Ishikawa (cell line): ENCODE results near the gene EBP.

ENCODE experiments used
- CEBPB ChIP-seq: IDR thresholded peaks from 2 replicates; pipeline ENCODE4 v1.6.1; 2012
- CREB1 ChIP-seq: IDR thresholded peaks from 2 replicates; pipeline ENCODE4 v1.6.1; 2012; ENCODE audit warnings: low read depth
- EGR1 ChIP-seq: IDR thresholded peaks from 2 replicates; pipeline ENCODE4 v1.6.1; 2012
- EP300 ChIP-seq: IDR thresholded peaks from 2 replicates; pipeline ENCODE4 v1.6.1; 2012; ENCODE audit warnings: borderline replicate concordance
- FOXM1 ChIP-seq: IDR thresholded peaks from 2 replicates; pipeline ENCODE4 v1.6.1; 2012; ENCODE audit warnings: low read depth, borderline replicate concordance
- NFIC ChIP-seq: IDR thresholded peaks from 2 replicates; pipeline ENCODE4 v1.6.1; 2012
- RAD21 ChIP-seq: IDR thresholded peaks from 2 replicates; pipeline ENCODE4 v1.6.1; 2012; ENCODE audit warnings: low read depth
- TAF1 ChIP-seq: IDR thresholded peaks from 2 replicates; pipeline ENCODE4 v1.6.1; 2012; ENCODE audit warnings: low read depth, mild to moderate bottlenecking
- TCF12 ChIP-seq: IDR thresholded peaks from 2 replicates; pipeline ENCODE4 v1.6.1; 2012; ENCODE audit warnings: low read depth
- TEAD4 ChIP-seq: IDR thresholded peaks from 2 replicates; pipeline ENCODE4 v1.6.1; 2012
- YY1 ChIP-seq: IDR thresholded peaks from 2 replicates; pipeline ENCODE4 v1.6.1; 2012; ENCODE audit warnings: low read depth
- ZBTB7A ChIP-seq: IDR thresholded peaks from 2 replicates; pipeline ENCODE4 v1.6.1; 2012; ENCODE audit warnings: low read depth
- TF ChIP-seq, protein P1 (sequence below): IDR thresholded peaks from 2 replicates; pipeline ENCODE4 v1.6.1; 2012
- TF ChIP-seq, protein P2 (sequence below): IDR thresholded peaks from 2 replicates; pipeline ENCODE4 v1.6.1; 2012; ENCODE audit warnings: low read depth, mild to moderate bottlenecking
- TF ChIP-seq, protein P3 (sequence below): IDR thresholded peaks from 2 replicates; pipeline ENCODE4 v1.6.1; 2012

Gene EBP

DNA sequence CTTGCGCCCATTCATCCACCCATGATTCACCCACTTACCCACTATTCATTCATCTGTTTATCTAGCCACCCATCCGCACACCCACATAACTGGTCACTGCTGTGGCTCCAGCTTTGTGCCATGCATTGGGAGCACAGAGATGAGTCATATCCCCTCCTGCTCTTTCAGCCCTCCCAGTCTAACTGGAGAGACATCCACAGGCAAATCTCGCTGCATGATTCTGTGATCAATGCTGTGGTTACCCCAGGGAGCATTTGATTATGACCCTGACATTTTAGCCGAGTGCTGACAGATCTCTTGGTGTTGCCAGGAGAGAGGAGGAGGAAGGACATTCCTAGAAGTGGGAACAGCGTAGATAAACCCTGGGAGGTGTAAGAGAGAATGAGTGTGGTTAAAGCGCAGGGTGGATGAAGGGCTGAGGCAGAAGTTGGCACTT is 23.2 kb upstream of the EBP start:
- no peak for TF ChIP-seq CREB1
- no peak for TF ChIP-seq NFIC
- TF ChIP-seq, protein P1, sequence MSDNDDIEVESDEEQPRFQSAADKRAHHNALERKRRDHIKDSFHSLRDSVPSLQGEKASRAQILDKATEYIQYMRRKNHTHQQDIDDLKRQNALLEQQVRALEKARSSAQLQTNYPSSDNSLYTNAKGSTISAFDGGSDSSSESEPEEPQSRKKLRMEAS = no peak
- TF ChIP-seq CEBPB = no peak
- TF ChIP-seq TEAD4 = no peak
- TF ChIP-seq TAF1 = no peak
- no peak for TF ChIP-seq EP300
- TF ChIP-seq TCF12 = no peak

DNA sequence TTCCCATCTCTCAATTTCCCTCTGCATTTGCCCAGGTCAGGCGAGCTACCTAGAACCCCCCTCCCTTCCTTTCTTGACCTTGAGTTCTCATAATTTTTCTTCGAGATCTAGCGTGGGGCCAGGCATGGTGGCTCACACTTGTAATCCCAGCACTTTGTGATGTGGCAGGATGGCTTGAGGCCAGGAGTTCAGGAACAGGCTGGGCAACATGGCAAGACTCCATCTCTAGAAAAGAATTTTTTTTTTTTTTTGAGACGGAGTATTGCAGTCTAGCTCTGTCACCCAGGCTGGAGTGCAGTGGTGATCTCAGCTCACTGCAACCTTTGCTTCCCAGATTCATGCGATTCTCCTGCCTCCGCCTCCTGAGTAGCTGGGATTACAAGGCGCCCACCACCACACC is 17.3 kb upstream of the EBP start:
- TF ChIP-seq TAF1 (no peak), NFIC (no peak), EGR1 (no peak), YY1 (no peak), CEBPB (no peak), RAD21 (no peak)
- TF ChIP-seq, protein P2, sequence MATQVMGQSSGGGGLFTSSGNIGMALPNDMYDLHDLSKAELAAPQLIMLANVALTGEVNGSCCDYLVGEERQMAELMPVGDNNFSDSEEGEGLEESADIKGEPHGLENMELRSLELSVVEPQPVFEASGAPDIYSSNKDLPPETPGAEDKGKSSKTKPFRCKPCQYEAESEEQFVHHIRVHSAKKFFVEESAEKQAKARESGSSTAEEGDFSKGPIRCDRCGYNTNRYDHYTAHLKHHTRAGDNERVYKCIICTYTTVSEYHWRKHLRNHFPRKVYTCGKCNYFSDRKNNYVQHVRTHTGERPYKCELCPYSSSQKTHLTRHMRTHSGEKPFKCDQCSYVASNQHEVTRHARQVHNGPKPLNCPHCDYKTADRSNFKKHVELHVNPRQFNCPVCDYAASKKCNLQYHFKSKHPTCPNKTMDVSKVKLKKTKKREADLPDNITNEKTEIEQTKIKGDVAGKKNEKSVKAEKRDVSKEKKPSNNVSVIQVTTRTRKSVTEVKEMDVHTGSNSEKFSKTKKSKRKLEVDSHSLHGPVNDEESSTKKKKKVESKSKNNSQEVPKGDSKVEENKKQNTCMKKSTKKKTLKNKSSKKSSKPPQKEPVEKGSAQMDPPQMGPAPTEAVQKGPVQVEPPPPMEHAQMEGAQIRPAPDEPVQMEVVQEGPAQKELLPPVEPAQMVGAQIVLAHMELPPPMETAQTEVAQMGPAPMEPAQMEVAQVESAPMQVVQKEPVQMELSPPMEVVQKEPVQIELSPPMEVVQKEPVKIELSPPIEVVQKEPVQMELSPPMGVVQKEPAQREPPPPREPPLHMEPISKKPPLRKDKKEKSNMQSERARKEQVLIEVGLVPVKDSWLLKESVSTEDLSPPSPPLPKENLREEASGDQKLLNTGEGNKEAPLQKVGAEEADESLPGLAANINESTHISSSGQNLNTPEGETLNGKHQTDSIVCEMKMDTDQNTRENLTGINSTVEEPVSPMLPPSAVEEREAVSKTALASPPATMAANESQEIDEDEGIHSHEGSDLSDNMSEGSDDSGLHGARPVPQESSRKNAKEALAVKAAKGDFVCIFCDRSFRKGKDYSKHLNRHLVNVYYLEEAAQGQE = no peak
- TF ChIP-seq, protein P3, sequence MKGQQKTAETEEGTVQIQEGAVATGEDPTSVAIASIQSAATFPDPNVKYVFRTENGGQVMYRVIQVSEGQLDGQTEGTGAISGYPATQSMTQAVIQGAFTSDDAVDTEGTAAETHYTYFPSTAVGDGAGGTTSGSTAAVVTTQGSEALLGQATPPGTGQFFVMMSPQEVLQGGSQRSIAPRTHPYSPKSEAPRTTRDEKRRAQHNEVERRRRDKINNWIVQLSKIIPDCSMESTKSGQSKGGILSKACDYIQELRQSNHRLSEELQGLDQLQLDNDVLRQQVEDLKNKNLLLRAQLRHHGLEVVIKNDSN = no peak
- TF ChIP-seq, protein P1 = no peak

DNA sequence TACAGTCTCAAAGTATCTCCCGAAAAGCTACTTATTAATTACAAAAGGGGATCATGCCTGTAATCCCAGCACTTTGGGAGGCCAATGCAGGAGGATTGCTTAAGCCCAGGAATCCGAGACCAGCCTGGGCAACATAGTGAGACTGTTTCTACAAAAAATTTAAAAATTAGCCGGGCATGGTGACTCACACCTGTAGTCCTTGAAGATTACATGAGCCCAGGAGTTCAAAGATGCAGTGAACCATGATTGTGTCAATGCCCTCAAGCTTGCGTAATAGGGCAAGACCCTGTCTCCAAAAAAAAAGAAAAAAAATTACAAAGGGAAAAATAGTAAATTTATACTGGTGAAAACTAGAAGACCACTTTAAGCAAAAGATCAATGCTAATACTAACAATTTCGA is 16.1 kb upstream of the EBP start:
- no peak; the same call in 1 of the 2 replicates for TF ChIP-seq CEBPB
- no peak for TF ChIP-seq FOXM1
- no peak for TF ChIP-seq EP300
- no peak for TF ChIP-seq YY1
- TF ChIP-seq, protein P3 = no peak
- TF ChIP-seq NFIC = no peak
- no peak for TF ChIP-seq TEAD4
- TF ChIP-seq TCF12 = no peak
- TF ChIP-seq CREB1 = no peak
- TF ChIP-seq, protein P1 = no peak
- TF ChIP-seq, protein P2 = no peak
- TF ChIP-seq ZBTB7A = no peak
- TF ChIP-seq TAF1 = no peak
- no peak for TF ChIP-seq RAD21
- no peak for TF ChIP-seq EGR1

DNA sequence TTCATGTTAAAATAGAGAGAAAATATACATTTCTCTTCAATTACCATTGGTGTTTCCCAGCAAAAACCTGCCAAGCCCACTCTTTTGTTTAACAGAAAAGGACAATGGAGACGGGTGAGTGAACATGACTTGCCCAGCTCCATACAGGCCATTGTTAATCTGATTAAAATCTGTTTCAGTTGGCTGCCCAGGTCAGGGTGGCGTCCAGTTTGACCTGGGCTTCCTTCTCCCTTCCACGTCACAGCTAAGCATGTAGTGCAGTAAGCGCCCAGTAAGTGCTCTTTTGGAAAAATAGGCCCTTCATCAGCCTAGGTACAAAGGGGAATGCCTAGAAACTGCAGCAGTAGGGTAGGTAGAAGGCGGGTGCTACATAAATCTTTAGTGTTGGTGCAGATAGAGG is 14.4 kb upstream of the EBP start:
- TF ChIP-seq, protein P3 = no peak
- TF ChIP-seq, protein P2 = no peak
